Tibial artery (tissue), 4 donors: Measurements from ENCODE around the gene ABT1.

ENCODE experiments used
- DNase-seq, 2 donors: peaks; one replicate each; pipeline ENCODE4 v3.0.0-alpha.2; 2019
- H3K27ac ChIP-seq, 2 donors: fragments of 200-600 bp; sonication (generic) in 1 of 2; 1 replicate in 1 of 2; 2 replicates in 1 of 2; pipeline ENCODE4 v1.5.1; 2018 to 2019; ENCODE audit warnings: mild to moderate bottlenecking in 1 of 2
- H3K27me3 ChIP-seq, 2 donors: fragments of 200-600 bp; sonication (generic) in 1 of 2; one replicate each; pipeline versions ENCODE4 v1.5.1 to v1.6.0; 2016 to 2019
- H3K36me3 ChIP-seq, 3 donors: fragments of 200-600 bp; sonication (generic) in 2 of 3; one replicate each; pipeline ENCODE4 v1.5.1; 2016 to 2019; ENCODE audit warnings: mild to moderate bottlenecking in 2 of 3
- H3K4me1 ChIP-seq, 4 donors: fragments of 200-600 bp; sonication (generic) in 2 of 4; 1 replicate in 3 of 4; 2 replicates in 1 of 4; pipeline ENCODE4 v1.5.1; 2016 to 2019
- H3K4me3 ChIP-seq, 2 donors: fragments of 200-600 bp; sonication (generic) in 1 of 2; 1 replicate in 1 of 2; 2 replicates in 1 of 2; pipeline ENCODE4 v1.5.1; 2018 to 2019; ENCODE audit warnings: mild to moderate bottlenecking in 2 of 2
- H3K9me3 ChIP-seq, 3 donors: fragments of 200-600 bp; sonication (generic) in 1 of 3; one replicate each; pipeline ENCODE4 v1.5.1; 2016 to 2019
- intact Hi-C: fragments of 100-400 bp; cut with DNase I; formaldehyde crosslinking; loops from one replicate; pipeline ENCODE4 v1.15.0; 2023; ENCODE audit warnings: low total_unique reads
- TF ChIP-seq, protein P1 (sequence below), 2 experiments: fragments of 200-600 bp in 1 of 2; fragments of 450-650 bp in 1 of 2; IDR thresholded peaks; one replicate each; pipeline ENCODE4 v1.5.1; 2017 to 2019; ENCODE audit warnings: antibody characterized with exemption in 2 of 2, mild to moderate bottlenecking in 1 of 2, moderate library complexity in 1 of 2

The ABT1 gene

DNA sequence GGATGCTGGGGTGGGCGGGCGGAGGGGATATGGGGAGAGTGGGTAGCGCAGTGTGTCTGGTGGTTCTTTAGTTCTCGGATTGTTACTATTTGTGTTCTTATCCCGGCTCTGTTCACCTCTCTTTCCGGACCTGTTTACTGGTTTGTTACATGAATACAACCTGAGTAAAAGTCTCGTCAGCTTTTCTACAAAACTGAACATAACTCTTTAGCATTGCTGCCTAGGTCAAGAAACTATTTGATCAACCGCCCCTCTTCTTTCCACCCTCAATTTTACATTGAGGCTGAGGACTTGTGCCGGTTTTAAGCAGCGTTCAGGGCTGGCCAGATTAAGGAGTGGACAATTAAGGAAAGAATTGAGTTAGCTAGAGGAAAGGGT lies 625 bp downstream of the ABT1 start:
- H3K36me3 ChIP-seq = peaks cover 9 to 28% (median 21%) of the 10 kb centered on the region in 3 donors
- H3K9me3 ChIP-seq = no peaks in the 10 kb centered on the region
- TF ChIP-seq, protein P1, sequence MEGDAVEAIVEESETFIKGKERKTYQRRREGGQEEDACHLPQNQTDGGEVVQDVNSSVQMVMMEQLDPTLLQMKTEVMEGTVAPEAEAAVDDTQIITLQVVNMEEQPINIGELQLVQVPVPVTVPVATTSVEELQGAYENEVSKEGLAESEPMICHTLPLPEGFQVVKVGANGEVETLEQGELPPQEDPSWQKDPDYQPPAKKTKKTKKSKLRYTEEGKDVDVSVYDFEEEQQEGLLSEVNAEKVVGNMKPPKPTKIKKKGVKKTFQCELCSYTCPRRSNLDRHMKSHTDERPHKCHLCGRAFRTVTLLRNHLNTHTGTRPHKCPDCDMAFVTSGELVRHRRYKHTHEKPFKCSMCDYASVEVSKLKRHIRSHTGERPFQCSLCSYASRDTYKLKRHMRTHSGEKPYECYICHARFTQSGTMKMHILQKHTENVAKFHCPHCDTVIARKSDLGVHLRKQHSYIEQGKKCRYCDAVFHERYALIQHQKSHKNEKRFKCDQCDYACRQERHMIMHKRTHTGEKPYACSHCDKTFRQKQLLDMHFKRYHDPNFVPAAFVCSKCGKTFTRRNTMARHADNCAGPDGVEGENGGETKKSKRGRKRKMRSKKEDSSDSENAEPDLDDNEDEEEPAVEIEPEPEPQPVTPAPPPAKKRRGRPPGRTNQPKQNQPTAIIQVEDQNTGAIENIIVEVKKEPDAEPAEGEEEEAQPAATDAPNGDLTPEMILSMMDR (IDR thresholded peaks at IDR 0.05) = no peak
- peak overlapping the region; percentile 93 to 98 for H3K4me3 ChIP-seq
- intact Hi-C loops = loop anchor here (5.0 kb wide), 1 partner anchor 255 kb away; no protein-coding TSS in a partner anchor
- peaks cover 0 to 20% of the 10 kb centered on the region in 2 donors for H3K27me3 ChIP-seq
- H3K4me1 ChIP-seq = peaks cover 0 to 17% (median 10%) of the 10 kb centered on the region in 4 donors
- DNase-seq = no peak
- H3K27ac ChIP-seq = peak overlapping the region; percentile 91 to 94

DNA sequence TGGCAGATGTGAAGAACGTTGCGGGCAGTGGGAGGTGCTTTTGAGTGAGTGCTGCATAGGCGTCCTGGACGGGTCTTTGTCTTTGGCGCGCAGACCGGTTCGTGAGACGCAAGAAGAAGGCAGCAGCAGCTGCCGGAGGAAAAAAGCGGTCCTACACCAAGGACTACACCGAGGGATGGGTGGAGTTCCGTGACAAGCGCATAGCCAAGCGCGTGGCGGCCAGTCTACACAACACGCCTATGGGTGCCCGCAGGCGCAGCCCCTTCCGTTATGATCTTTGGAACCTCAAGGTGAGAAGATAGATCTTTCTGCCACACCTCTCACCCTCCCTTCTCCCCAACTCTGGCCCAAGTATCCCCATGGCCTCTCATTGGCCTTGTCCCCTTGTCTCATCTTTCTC lies 1.1 kb downstream of the ABT1 start:
- TF ChIP-seq, protein P1 (IDR thresholded peaks at IDR 0.05) = no peak
- Histone ChIP-seq H3K36me3 (peaks cover 9 to 28% (median 21%) of the 10 kb centered on the region in 3 donors), H3K9me3 (no peaks in the 10 kb centered on the region), H3K27ac (peak overlapping the region in 1 of 2 donors; percentile 94), H3K27me3 (peaks cover 0 to 16% of the 10 kb centered on the region in 2 donors), H3K4me3 (peak overlapping the region; percentile 93 to 98), H3K4me1 (peaks cover 0 to 17% (median 10%) of the 10 kb centered on the region in 4 donors)
- DNase-seq = no peak
- intact Hi-C loops = loop anchor here (5.0 kb wide), 1 partner anchor 256 kb away; no protein-coding TSS in a partner anchor

DNA sequence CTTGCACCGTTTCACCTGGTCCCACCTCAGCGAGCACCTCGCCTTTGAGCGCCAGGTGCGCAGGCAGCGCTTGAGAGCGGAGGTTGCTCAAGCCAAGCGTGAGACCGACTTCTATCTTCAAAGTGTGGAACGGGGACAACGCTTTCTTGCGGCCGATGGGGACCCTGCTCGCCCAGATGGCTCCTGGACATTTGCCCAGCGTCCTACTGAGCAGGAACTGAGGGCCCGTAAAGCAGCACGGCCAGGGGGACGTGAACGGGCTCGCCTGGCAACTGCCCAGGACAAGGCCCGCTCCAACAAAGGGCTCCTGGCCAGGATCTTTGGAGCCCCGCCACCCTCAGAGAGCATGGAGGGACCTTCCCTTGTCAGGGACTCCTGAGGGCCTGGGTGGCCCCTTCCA lies 1.5 kb downstream of the ABT1 start:
- Histone ChIP-seq H3K4me1 (peaks cover 0 to 17% (median 10%) of the 10 kb centered on the region in 4 donors), H3K9me3 (no peaks in the 10 kb centered on the region), H3K27me3 (peaks cover 0 to 12% of the 10 kb centered on the region in 2 donors), H3K27ac (no peak overlapping the region), H3K36me3 (peaks cover 9 to 28% (median 21%) of the 10 kb centered on the region in 3 donors), H3K4me3 (no peak overlapping the region)
- intact Hi-C loops = loop anchor here (5.0 kb wide), 1 partner anchor 256 kb away; no protein-coding TSS in a partner anchor
- no peak for DNase-seq
- TF ChIP-seq, protein P1 (IDR thresholded peaks at IDR 0.05) = no peak

DNA sequence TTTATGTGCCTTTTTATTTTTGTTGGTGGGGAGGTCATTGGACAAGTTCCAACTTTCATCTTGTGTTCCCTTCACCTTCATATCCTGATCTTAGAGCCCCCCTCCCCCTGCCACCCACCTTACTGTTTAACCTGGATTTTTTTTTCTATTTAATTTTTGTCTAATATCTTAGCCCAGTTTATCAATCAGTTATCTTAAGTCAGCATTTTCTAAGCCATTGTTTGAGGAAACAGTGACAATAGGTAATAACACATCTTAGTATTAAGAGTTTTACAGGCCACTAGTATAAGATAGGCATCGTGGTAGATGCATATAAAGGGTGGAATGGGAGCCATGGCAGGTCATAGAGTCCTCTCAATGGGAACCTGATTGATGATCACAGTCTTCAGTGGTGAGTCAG lies 2.4 kb downstream of the ABT1 start:
- peaks cover 9 to 28% (median 21%) of the 10 kb centered on the region in 3 donors for H3K36me3 ChIP-seq
- H3K9me3 ChIP-seq = no peaks in the 10 kb centered on the region
- H3K4me1 ChIP-seq = peaks cover 0 to 17% (median 10%) of the 10 kb centered on the region in 4 donors
- H3K27ac ChIP-seq = no peak overlapping the region
- no peak overlapping the region for H3K4me3 ChIP-seq
- intact Hi-C loops = loop anchor here (5.0 kb wide), 1 partner anchor 257 kb away; no protein-coding TSS in a partner anchor
- TF ChIP-seq, protein P1 (IDR thresholded peaks at IDR 0.05) = no peak
- peaks cover 0 to 3% of the 10 kb centered on the region in 2 donors for H3K27me3 ChIP-seq
- no peak for DNase-seq

DNA sequence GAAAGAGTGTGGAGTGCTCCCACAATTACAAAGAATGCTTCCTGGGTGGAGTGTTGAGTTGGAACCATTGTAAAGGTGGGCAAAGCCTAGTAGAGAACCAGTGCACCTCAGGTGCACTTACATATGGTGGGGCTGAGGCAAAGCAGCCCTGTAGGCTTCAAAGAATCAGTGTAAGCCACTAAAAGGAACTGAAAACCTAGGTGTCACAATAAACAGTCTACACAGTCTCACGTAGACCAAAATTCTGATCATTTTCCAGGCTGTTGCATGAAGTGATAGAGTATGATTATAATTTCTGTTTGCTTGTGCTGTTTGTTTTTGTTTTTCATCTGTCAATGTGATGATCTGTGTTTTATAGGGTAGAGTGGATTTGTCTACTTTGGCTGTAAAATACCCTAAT lies 2.8 kb downstream of the ABT1 start:
- H3K27ac ChIP-seq = no peak overlapping the region
- intact Hi-C loops = loop anchor here (5.0 kb wide), 1 partner anchor 257 kb away; no protein-coding TSS in a partner anchor
- peaks cover 9 to 28% (median 21%) of the 10 kb centered on the region in 3 donors for H3K36me3 ChIP-seq
- H3K27me3 ChIP-seq = no peaks in the 10 kb centered on the region
- no peak for DNase-seq
- no peaks in the 10 kb centered on the region for H3K9me3 ChIP-seq
- H3K4me1 ChIP-seq = peaks cover 0 to 16% (median 10%) of the 10 kb centered on the region in 4 donors
- TF ChIP-seq, protein P1 (IDR thresholded peaks at IDR 0.05) = no peak
- no peak overlapping the region for H3K4me3 ChIP-seq
